Sigmoid colon (tissue), 4 donors: Measurements from ENCODE around the gene NEUROG3.

ENCODE experiments used
- POLR2A ChIP-seq, 2 donors: fragments of 450-650 bp; IDR thresholded peaks; one replicate each; pipeline ENCODE4 v1.6.1; 2016; ENCODE audit warnings: antibody characterized with exemption in 2 of 2, mild to moderate bottlenecking in 2 of 2, moderate library complexity in 2 of 2
- POLR2AphosphoS5 ChIP-seq, 4 donors: sonication (generic); formaldehyde crosslinking; IDR thresholded peaks; one replicate each; pipeline ENCODE4 v1.6.1; 2017; ENCODE audit warnings: antibody characterized with exemption in 4 of 4
- TF ChIP-seq, protein P1 (sequence below), 4 experiments: fragments of 450-650 bp in 3 of 4; fragments of 200-600 bp in 1 of 4; IDR thresholded peaks; one replicate each; pipeline ENCODE4 v1.5.1; 2016 to 2019; ENCODE audit warnings: antibody characterized with exemption in 4 of 4, mild to moderate bottlenecking in 3 of 4, moderate library complexity in 2 of 4

DNA sequence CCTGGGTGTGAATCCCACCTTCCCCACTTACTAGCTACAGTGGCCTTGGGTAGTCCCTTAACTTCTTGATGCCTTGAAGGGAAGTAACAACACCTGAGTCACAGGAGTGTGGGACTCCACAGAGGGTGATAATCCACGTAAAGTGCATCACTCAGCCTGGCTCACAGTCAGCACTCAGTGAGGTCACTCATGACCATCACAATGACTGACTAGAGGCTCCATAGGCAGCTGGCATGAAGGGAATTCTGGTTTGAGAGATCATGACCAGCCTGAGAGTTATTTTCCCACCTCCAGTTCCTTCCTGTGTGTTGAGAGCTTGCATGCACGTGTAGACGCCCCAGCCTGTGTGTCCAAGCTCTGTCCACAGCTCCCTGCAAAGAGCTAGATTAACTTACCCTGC, 34.8 kb downstream of the NEUROG3 start:
- TF ChIP-seq POLR2A (IDR thresholded peaks at IDR 0.05) = no peak
- TF ChIP-seq, protein P1, sequence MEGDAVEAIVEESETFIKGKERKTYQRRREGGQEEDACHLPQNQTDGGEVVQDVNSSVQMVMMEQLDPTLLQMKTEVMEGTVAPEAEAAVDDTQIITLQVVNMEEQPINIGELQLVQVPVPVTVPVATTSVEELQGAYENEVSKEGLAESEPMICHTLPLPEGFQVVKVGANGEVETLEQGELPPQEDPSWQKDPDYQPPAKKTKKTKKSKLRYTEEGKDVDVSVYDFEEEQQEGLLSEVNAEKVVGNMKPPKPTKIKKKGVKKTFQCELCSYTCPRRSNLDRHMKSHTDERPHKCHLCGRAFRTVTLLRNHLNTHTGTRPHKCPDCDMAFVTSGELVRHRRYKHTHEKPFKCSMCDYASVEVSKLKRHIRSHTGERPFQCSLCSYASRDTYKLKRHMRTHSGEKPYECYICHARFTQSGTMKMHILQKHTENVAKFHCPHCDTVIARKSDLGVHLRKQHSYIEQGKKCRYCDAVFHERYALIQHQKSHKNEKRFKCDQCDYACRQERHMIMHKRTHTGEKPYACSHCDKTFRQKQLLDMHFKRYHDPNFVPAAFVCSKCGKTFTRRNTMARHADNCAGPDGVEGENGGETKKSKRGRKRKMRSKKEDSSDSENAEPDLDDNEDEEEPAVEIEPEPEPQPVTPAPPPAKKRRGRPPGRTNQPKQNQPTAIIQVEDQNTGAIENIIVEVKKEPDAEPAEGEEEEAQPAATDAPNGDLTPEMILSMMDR (IDR thresholded peaks at IDR 0.05) = no peak
- TF ChIP-seq POLR2AphosphoS5 (IDR thresholded peaks at IDR 0.05) = no peak
